Right lobe of liver (tissue), 6 donors: ENCODE data around the gene STEAP1B. TPM values are rescaled to one million over a fixed set of nuclear protein-coding genes. Genes with fewer than 3 reads are reported as not detected.

ENCODE experiments used
- ATAC-seq, 4 donors: fragments of 200-7000 bp; cut with Tn5 transposase; one replicate each; pipeline ENCODE4 v1.9.1; 2020; ENCODE audit warnings: mild to moderate bottlenecking in 4 of 4, moderate library complexity in 4 of 4
- DNase-seq, 3 donors: peaks; one replicate each; pipeline ENCODE4 v3.0.0-alpha.2; 2020
- H3K27ac ChIP-seq, 3 donors: fragments of 200-600 bp; one replicate each; pipeline ENCODE4 v1.8.0; 2022
- H3K27me3 ChIP-seq, 2 donors: fragments of 200-600 bp; one replicate each; pipeline ENCODE4 v1.8.0; 2022
- H3K36me3 ChIP-seq, 4 donors: fragments of 200-600 bp; sonication (generic) in 1 of 4; one replicate each; pipeline versions ENCODE4 v1.5.1 to v1.8.0; 2017 to 2022; ENCODE audit warnings: control low read depth in 1 of 4
- H3K4me1 ChIP-seq, 4 donors: fragments of 200-600 bp; sonication (generic) in 1 of 4; one replicate each; pipeline versions ENCODE4 v1.5.1 to v1.8.0; 2017 to 2022; ENCODE audit warnings: control low read depth in 1 of 4
- H3K4me3 ChIP-seq, 3 donors: fragments of 200-600 bp; one replicate each; pipeline ENCODE4 v1.8.0; 2022
- H3K9me3 ChIP-seq, 4 donors: fragments of 200-600 bp; sonication (generic) in 1 of 4; one replicate each; pipeline versions ENCODE4 v1.5.1 to v1.8.0; 2017 to 2022; ENCODE audit warnings: control low read depth in 1 of 4
- POLR2A ChIP-seq: fragments of 450-650 bp; IDR thresholded peaks from one replicate; pipeline ENCODE4 v1.6.1; 2017; ENCODE audit warnings: antibody characterized with exemption, mild to moderate bottlenecking
- WGBS: methylation state at CpG from one replicate; pipeline ENCODE4 v1.1.6; 2018; ENCODE audit warnings: low coverage, low lambda C conversion rate; ENCODE audit not compliant: insufficient coverage; ENCODE audit errors: missing lambda C conversion rate; 5-methylcytosine and 5-hydroxymethylcytosine counted together
- intact Hi-C, 2 donors: fragments of 100-400 bp; cut with DNase I; formaldehyde crosslinking; loops; one replicate each; pipeline versions ENCODE4 v1.11.2 to v1.14.1; 2022
- total RNA-seq, 6 experiments: library from RNA; depleted of rRNA in 2 of 6; stranded (reverse); fragments of >200 nt in 2 of 6; fragmentation: NEBNext Ultra II Directional in 3 of 6; extraction: Animal tissue kit (Norgen Biotek cat#: 25700) in 3 of 6; gene quantifications; one replicate each; pipeline versions ENCODE4 v1.1.0 to v1.2.4, GENCODE V29; 2016 to 2023
- TF ChIP-seq, protein P1 (sequence below), 4 donors: fragments of 200-600 bp in 3 of 4; fragments of 450-650 bp in 1 of 4; IDR thresholded peaks; one replicate each; pipeline versions ENCODE4 v1.5.1 to v1.8.0; 2016 to 2022; ENCODE audit warnings: antibody characterized with exemption in 4 of 4, mild to moderate bottlenecking in 2 of 4
- donor health status: DM: no; HTN: yes; CAD: no.
- donor health status: DM: no; HTN: no; CAD: no.
- donor health status: DM: no; HTN: no; CAD: no.
- donor health status: DM: no; HTN: yes; CAD: no.
- donor health status: DM: no; HTN: yes; CAD: no.

STEAP1B gene
- total RNA-seq, 6 experiments from 2014 or later: 0.25 to 0.60 TPM; not detected in 4

DNA sequence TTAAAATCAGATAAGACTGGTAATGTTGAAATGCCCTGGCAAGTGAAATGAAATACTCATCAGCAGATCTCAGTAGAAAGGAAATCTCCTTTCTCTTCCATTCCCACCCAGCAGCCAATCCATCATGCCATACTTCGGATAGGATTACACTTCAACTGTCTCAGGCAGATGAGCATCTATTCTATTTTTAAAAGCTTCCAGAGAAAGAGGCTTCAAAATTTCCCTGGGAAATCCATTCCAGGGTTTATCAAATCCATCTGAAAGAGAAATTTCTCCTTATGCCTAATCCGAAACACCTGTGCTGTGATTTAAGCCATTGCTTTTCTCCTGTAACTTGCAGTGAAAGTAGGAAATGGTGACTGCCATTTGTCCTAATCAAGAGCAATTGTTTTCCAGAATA is 82.6 kb downstream of the STEAP1B start:
- no peak for DNase-seq
- intact Hi-C loops: no loop called here
- H3K36me3 ChIP-seq: no peaks in the 10 kb centered on the region

GRCh38 chr7:22414424-22414823 is 85.6 kb downstream of the STEAP1B start:
- intact Hi-C loops: no loop called here

More for the DNA sequence above, 82.6 kb downstream of the STEAP1B start:
- H3K9me3 ChIP-seq: no peaks in the 10 kb centered on the region
- no peak overlapping the region for H3K27ac ChIP-seq
- no peak for ATAC-seq
- 67% methylated on average over 2 of the region's 2 CpGs for WGBS
- H3K27me3 ChIP-seq: no peaks in the 10 kb centered on the region
- no peak overlapping the region for H3K4me3 ChIP-seq
- H3K4me1 ChIP-seq: no peaks in the 10 kb centered on the region
- TF ChIP-seq, protein P1, sequence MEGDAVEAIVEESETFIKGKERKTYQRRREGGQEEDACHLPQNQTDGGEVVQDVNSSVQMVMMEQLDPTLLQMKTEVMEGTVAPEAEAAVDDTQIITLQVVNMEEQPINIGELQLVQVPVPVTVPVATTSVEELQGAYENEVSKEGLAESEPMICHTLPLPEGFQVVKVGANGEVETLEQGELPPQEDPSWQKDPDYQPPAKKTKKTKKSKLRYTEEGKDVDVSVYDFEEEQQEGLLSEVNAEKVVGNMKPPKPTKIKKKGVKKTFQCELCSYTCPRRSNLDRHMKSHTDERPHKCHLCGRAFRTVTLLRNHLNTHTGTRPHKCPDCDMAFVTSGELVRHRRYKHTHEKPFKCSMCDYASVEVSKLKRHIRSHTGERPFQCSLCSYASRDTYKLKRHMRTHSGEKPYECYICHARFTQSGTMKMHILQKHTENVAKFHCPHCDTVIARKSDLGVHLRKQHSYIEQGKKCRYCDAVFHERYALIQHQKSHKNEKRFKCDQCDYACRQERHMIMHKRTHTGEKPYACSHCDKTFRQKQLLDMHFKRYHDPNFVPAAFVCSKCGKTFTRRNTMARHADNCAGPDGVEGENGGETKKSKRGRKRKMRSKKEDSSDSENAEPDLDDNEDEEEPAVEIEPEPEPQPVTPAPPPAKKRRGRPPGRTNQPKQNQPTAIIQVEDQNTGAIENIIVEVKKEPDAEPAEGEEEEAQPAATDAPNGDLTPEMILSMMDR (IDR thresholded peaks at IDR 0.05): no peak
- TF ChIP-seq POLR2A: no peak

GRCh38 chr7:22413211-22413610 is 86.8 kb downstream of the STEAP1B start:
- ATAC-seq: no peak
- no peak for DNase-seq
- H3K36me3 ChIP-seq: no peaks in the 10 kb centered on the region

More at GRCh38 chr7:22414424-22414823, 85.6 kb downstream of the STEAP1B start:
- TF ChIP-seq, protein P1 (IDR thresholded peaks at IDR 0.05): no peak
- no peak for TF ChIP-seq POLR2A
- H3K4me1 ChIP-seq: no peaks in the 10 kb centered on the region
- H3K27ac ChIP-seq: no peak overlapping the region
- H3K27me3 ChIP-seq: no peaks in the 10 kb centered on the region
- 80% methylated on average over 2 of the region's 2 CpGs for WGBS
- no peak for DNase-seq
- no peak overlapping the region for H3K4me3 ChIP-seq
- no peak for ATAC-seq
- no peaks in the 10 kb centered on the region for H3K9me3 ChIP-seq
- no peaks in the 10 kb centered on the region for H3K36me3 ChIP-seq

GRCh38 chr7:22411977-22412693 is 87.9 kb downstream of the STEAP1B start:
- DNase-seq: no peak
- intact Hi-C loops: no loop called here
- H3K27ac ChIP-seq: no peak overlapping the region
- no peaks in the 10 kb centered on the region for H3K9me3 ChIP-seq
- ATAC-seq: no peak
- WGBS: 67% methylated on average over 2 of the region's 4 CpGs
- H3K36me3 ChIP-seq: no peaks in the 10 kb centered on the region
- no peak overlapping the region for H3K4me3 ChIP-seq
- TF ChIP-seq POLR2A: no peak
- TF ChIP-seq, protein P1 (IDR thresholded peaks at IDR 0.05): no peak
- H3K4me1 ChIP-seq: no peaks in the 10 kb centered on the region
- H3K27me3 ChIP-seq: no peaks in the 10 kb centered on the region

More at GRCh38 chr7:22413211-22413610, 86.8 kb downstream of the STEAP1B start:
- H3K27me3 ChIP-seq: no peaks in the 10 kb centered on the region
- H3K4me1 ChIP-seq: no peaks in the 10 kb centered on the region
- no peaks in the 10 kb centered on the region for H3K9me3 ChIP-seq
- no peak overlapping the region for H3K27ac ChIP-seq
- WGBS: 77% methylated on average over 2 of the region's 2 CpGs
- intact Hi-C loops: no loop called here
- TF ChIP-seq POLR2A: no peak
- TF ChIP-seq, protein P1 (IDR thresholded peaks at IDR 0.05): no peak
- no peak overlapping the region for H3K4me3 ChIP-seq
